ENCODE measurements around the gene MOB3C.

The MOB3C gene

DNA sequence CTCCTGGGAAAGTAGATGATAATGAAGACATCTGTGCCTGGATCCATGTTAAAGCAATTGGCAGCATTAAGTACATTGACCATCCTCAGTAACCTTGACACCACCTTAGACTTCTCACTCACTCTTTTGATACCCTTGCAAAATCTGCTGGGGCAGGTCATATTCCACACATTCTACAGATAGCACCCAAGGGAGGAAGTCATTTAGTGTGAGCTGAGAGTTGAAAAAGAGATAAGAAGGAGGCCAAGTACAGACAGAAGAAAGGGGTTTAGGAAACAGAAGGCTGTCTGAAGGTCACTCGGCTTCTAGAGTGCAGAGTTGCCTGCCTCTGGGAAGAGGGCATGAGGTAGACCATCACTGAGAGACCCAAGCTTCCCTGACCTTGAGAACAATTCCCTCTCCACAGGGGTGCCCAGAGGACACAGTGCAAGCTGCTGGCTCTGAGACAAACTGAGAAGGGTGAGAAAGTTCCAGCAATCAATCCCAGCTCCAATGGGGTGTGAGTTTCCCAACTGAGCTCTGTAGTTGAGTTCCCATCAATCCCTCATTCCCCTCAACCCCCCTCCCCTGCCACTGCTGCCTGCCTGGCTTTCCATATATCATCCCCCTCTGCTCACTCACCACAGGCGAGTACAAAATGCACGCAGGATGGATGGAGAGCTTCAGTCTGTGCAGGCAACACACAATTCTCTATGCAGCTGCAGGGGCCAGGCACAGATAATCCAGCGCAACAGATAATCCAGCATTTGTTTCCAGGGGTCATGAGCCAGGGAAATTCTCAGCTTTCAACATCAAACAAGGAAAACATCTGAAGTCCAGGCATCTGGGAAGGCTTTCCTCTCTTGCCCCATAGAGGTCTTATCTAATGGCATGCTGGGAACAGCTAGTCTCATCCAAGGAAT is 7.4 kb upstream of the MOB3C start:
- no peak overlapping the region for H3K4me3 Mint-ChIP-seq
- no peaks in the 10 kb centered on the region for H3K9me3 Mint-ChIP-seq
- H3K36me3 Mint-ChIP-seq (ENCODE audit: low read depth) = no peaks in the 10 kb centered on the region
- TF ChIP-seq, protein P1, sequence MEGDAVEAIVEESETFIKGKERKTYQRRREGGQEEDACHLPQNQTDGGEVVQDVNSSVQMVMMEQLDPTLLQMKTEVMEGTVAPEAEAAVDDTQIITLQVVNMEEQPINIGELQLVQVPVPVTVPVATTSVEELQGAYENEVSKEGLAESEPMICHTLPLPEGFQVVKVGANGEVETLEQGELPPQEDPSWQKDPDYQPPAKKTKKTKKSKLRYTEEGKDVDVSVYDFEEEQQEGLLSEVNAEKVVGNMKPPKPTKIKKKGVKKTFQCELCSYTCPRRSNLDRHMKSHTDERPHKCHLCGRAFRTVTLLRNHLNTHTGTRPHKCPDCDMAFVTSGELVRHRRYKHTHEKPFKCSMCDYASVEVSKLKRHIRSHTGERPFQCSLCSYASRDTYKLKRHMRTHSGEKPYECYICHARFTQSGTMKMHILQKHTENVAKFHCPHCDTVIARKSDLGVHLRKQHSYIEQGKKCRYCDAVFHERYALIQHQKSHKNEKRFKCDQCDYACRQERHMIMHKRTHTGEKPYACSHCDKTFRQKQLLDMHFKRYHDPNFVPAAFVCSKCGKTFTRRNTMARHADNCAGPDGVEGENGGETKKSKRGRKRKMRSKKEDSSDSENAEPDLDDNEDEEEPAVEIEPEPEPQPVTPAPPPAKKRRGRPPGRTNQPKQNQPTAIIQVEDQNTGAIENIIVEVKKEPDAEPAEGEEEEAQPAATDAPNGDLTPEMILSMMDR (IDR thresholded peaks at IDR 0.05) = no peak
- H3K27ac Mint-ChIP-seq = peak overlapping the region; percentile 42
- peaks cover 12% of the 10 kb centered on the region for H3K4me1 Mint-ChIP-seq
- H3K27me3 Mint-ChIP-seq (ENCODE audit: low read depth, poor library complexity) = peaks cover 26% of the 10 kb centered on the region
- DNase-seq = peak; percentile 48

- peaks cover 42% of the 10 kb centered on the region for H3K27me3 Mint-ChIP-seq (ENCODE audit: low read depth, poor library complexity)
- TF ChIP-seq, protein P1 (IDR thresholded peaks at IDR 0.05) = no peak
- no peaks in the 10 kb centered on the region for H3K36me3 Mint-ChIP-seq (ENCODE audit: low read depth)
- no peak for DNase-seq
- H3K9me3 Mint-ChIP-seq = no peaks in the 10 kb centered on the region
- H3K27ac Mint-ChIP-seq = no peak overlapping the region
- H3K4me1 Mint-ChIP-seq = peaks cover 16% of the 10 kb centered on the region
- H3K4me3 Mint-ChIP-seq = no peak overlapping the region
These were observed 5.7 kb upstream of the MOB3C start for GRCh38 chr1:46622344-46622743.

GRCh38 chr1:46621930-46622329 is 5.3 kb upstream of the MOB3C start:
- no peaks in the 10 kb centered on the region for H3K9me3 Mint-ChIP-seq
- DNase-seq = no peak

DNA sequence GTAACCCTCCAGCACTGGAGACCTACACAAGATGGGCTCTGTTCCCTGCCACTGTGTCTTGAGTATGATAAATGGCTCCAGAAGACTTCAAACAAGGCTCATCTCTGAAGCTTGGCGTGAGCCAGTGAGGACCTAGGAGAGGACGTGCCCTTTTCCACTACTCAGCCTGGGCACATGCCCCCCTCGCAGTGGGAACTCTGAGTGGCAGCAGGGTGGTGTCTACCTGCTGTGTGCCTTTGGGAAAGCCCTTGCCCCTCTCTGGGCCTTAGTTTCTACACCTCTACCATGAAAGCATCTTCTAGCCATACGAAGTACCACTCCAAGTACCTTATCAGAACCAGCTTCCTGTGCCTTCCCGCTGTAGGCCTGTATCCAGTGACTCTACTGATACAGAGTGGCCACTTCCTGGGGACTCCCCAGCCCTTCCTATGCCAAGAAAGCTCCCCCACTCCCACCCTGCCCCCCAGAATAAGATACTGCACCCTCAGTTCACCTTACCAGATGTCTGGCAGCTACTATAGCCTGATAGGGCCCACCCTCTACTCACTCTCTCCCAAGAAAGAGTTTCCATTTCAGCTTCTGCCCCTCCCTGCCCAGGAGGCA is 3.1 kb upstream of the MOB3C start:
- H3K9me3 Mint-ChIP-seq = no peaks in the 10 kb centered on the region
- H3K36me3 Mint-ChIP-seq (ENCODE audit: low read depth) = no peaks in the 10 kb centered on the region
- peaks cover 50% of the 10 kb centered on the region for H3K27me3 Mint-ChIP-seq (ENCODE audit: low read depth, poor library complexity)

More at GRCh38 chr1:46621930-46622329, 5.3 kb upstream of the MOB3C start:
- Mint-ChIP-seq H3K27me3 (ENCODE audit: low read depth, poor library complexity) (peaks cover 46% of the 10 kb centered on the region), H3K36me3 (ENCODE audit: low read depth) (no peaks in the 10 kb centered on the region), H3K27ac (no peak overlapping the region), H3K4me3 (no peak overlapping the region), H3K4me1 (peaks cover 20% of the 10 kb centered on the region)
- TF ChIP-seq, protein P1 (IDR thresholded peaks at IDR 0.05) = no peak

GRCh38 chr1:46618754-46619415 is 2.3 kb upstream of the MOB3C start:
- Mint-ChIP-seq H3K9me3 (no peaks in the 10 kb centered on the region), H3K4me3 (no peak overlapping the region), H3K27me3 (ENCODE audit: low read depth, poor library complexity) (peaks cover 50% of the 10 kb centered on the region), H3K36me3 (ENCODE audit: low read depth) (no peaks in the 10 kb centered on the region), H3K27ac (no peak overlapping the region), H3K4me1 (peaks cover 37% of the 10 kb centered on the region)
- DNase-seq = no peak
- TF ChIP-seq, protein P1 (IDR thresholded peaks at IDR 0.05) = no peak

More for the DNA sequence above, 3.1 kb upstream of the MOB3C start:
- H3K4me1 Mint-ChIP-seq = peaks cover 37% of the 10 kb centered on the region
- H3K4me3 Mint-ChIP-seq = no peak overlapping the region
- TF ChIP-seq, protein P1 (IDR thresholded peaks at IDR 0.05) = no peak
- H3K27ac Mint-ChIP-seq = no peak overlapping the region
- DNase-seq = no peak
